Measurements from ENCODE around the gene SARS2.

GRCh38 chr19:38894968-38895367 is 35.6 kb downstream of the SARS2 start:
- TF ChIP-seq CTCF (IDR thresholded peaks at IDR 0.05; ENCODE audit: low read length) (no peak), EZH2 (IDR thresholded peaks at IDR 0.05; ENCODE audit: borderline replicate concordance, low read length) (no peak)

All from OCI-LY1 (cell line).